Smooth muscle cell of the pulmonary artery (primary cell): Measurements from ENCODE around the gene CDC16. TPM values are rescaled to one million over a fixed set of nuclear protein-coding genes. Genes with fewer than 3 reads are reported as not detected.

Source experiments
- total RNA-seq: library from RNA; depleted of rRNA; stranded (reverse); fragments of >200 nt; gene quantifications from 2 replicates; pipeline ENCODE4 v1.2.3, GENCODE V29; 2014

Gene CDC16, protein sequence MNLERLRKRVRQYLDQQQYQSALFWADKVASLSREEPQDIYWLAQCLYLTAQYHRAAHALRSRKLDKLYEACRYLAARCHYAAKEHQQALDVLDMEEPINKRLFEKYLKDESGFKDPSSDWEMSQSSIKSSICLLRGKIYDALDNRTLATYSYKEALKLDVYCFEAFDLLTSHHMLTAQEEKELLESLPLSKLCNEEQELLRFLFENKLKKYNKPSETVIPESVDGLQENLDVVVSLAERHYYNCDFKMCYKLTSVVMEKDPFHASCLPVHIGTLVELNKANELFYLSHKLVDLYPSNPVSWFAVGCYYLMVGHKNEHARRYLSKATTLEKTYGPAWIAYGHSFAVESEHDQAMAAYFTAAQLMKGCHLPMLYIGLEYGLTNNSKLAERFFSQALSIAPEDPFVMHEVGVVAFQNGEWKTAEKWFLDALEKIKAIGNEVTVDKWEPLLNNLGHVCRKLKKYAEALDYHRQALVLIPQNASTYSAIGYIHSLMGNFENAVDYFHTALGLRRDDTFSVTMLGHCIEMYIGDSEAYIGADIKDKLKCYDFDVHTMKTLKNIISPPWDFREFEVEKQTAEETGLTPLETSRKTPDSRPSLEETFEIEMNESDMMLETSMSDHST
- 62.6 and 64.4 TPM in 2 replicates for total RNA-seq

DNA sequence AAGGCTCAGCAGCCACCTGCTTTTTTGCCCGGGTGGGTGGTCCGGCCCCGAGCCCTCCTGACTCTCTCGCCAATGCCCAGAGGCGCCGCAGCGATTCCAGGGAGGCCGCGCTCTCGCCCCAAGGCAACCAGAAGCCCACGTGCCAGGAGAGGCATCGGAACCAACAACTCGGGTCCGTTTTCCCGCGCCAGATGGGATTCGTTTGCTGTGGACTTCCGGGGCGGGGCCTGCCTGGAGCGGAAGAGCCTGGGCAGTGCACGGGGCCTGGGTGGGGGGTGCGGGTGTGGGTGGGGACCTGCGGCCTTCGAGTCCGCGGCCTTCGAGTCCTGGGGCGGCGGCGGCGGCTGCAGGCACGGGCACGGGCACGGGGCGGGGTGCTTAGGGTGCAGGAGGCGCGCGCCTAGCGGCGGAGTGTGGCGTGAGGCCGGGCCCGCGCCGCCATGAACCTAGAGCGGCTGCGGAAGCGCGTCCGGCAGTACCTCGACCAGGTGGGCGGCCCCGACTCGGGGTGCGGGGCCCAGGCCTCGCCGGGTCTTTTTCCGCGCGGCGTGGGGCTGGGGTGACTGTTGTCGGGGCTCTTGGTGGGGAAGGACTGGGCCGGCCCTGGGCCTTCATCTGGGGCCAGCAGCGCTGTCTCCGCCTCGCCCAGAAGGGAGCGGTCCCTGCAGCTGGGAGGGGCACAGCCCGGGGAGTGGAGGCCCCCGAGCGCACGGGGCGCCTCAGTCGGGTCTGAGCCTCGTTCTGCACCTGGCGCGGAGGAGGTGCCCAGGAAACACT, at the start of gene CDC16:
CDC16 (plus strand) TSS at position 253 of the 777 bp plus-strand sequence; CDS start at position 441, 188 bp downstream.

GRCh38 chr13:114281351-114282040, 46.8 kb downstream of the CDC16 start, which contains the start of gene UPF3A:
UPF3A (plus strand) TSS chr13:114281601; CDS start chr13:114281640, 39 bp downstream.

GRCh38 chr13:114314074-114314912, 79.6 kb downstream of the CDC16 start, which contains the start of gene CHAMP1:
CHAMP1 (plus strand) TSS chr13:114314503; CDS start chr13:114323843, 9,340 bp downstream.

Other genes starting within 250 kb of the CDC16 start
- 34.9 and 37.5 TPM in 2 replicates for gene RASA3, start 102.3 kb upstream of the CDC16 start, total RNA-seq
- not detected in 2 replicates for gene CFAP97D2, start 55.6 kb upstream of the CDC16 start, total RNA-seq
- gene UPF3A, start 46.7 kb downstream of the CDC16 start, total RNA-seq, result 14.6 and 20.0 TPM in 2 replicates
- 12.8 and 12.9 TPM in 2 replicates for gene CHAMP1, start 79.6 kb downstream of the CDC16 start, total RNA-seq